ENCODE measurements around the gene MEGF11.

The MEGF11 gene

DNA sequence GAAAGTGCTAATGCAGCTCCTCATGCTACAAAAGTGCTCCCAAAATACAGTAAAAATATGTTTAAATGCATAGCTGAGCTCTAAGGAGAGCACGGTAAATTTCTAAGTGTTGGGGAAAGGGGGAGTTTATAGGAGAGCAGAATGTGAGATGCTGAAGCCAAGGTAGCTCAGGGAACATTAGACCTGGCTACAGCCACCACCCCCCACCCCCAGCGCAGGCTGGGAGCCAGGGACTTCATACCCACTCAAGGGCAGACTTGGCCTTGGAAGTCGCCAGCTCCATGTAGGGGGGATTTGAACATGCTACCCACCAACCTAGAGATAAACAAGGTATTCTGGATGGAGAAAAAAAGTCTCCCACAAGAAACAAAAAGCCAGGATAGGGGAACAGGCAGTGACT is 142.2 kb downstream of the MEGF11 start:
- Histone ChIP-seq H3K27ac (ENCODE audit: low read depth, low read length) (no peak overlapping the region), H3K36me3 (ENCODE audit: control insufficient read depth in 5 of 5, insufficient read depth in 5 of 5, low read length in 5 of 5) (no peaks in the 10 kb centered on the region), H3K9ac (ENCODE audit: low read length in 5 of 5) (no peak overlapping the region), H3K27me3 (ENCODE audit: control insufficient read depth in 5 of 5, insufficient read depth in 4 of 5, low read length in 5 of 5) (peaks cover 11 to 30% (median 22%) of the 10 kb centered on the region in 5 donors), H3K4me1 (ENCODE audit: control insufficient read depth in 5 of 5, insufficient read depth in 5 of 5, low read length in 5 of 5) (peaks cover 0 to 4% (median 0%) of the 10 kb centered on the region in 5 donors), H3K4me3 (ENCODE audit: low read depth in 1 of 5, low read length in 5 of 5) (no peak overlapping the region), H3K9me3 (ENCODE audit: control insufficient read depth in 5 of 5, low read length in 5 of 5) (no peaks in the 10 kb centered on the region)

DNA sequence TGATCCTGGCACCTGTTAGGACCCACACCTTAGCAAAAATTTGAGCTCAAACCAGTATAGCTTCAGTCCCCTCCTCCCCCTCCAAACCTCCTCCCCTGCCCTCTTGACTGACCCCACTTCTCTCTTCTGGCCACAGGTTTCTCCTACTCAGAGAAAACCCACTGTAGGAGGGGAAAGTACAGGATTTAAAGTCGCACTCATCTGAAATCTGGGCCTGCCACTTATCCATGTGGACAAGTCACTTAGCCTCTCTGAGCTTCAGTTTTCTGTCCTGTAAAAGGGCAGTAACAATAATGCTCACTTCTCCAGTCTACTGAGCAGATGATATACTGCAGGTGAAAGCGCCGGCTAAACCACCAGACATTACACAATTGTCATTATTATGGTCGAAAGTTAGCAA is 142.7 kb downstream of the MEGF11 start:
- no peaks in the 10 kb centered on the region for H3K9me3 ChIP-seq (ENCODE audit: control insufficient read depth in 5 of 5, low read length in 5 of 5)
- H3K9ac ChIP-seq (ENCODE audit: low read length in 5 of 5): no peak overlapping the region
- H3K4me3 ChIP-seq (ENCODE audit: low read depth in 1 of 5, low read length in 5 of 5): no peak overlapping the region
- no peak overlapping the region for H3K27ac ChIP-seq (ENCODE audit: low read depth, low read length)
- H3K4me1 ChIP-seq (ENCODE audit: control insufficient read depth in 5 of 5, insufficient read depth in 5 of 5, low read length in 5 of 5): peaks cover 0 to 4% (median 0%) of the 10 kb centered on the region in 5 donors
- H3K27me3 ChIP-seq (ENCODE audit: control insufficient read depth in 5 of 5, insufficient read depth in 4 of 5, low read length in 5 of 5): peaks cover 16 to 29% (median 23%) of the 10 kb centered on the region in 5 donors
- no peaks in the 10 kb centered on the region for H3K36me3 ChIP-seq (ENCODE audit: control insufficient read depth in 5 of 5, insufficient read depth in 5 of 5, low read length in 5 of 5)

DNA sequence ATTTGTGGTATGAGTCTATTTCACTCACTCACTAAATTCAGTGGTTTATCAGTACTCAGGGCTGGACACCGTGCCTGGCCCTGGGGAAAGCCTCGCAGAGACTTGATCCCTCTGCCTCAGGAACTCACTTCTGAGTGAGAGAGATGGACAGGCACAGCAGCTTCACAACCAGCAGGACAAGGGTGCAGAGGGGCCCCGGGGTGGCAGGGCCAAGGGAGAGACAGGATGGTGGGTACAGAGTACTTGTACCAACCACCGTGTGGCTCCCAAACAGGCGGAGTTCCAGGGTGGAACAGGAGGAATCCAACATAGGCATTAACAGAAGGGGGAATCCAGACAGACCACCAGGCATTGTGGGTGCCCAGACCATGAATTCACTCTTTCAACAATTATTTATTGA is 143.7 kb downstream of the MEGF11 start:
- Histone ChIP-seq H3K9ac (ENCODE audit: low read length in 5 of 5) (no peak overlapping the region), H3K4me1 (ENCODE audit: control insufficient read depth in 5 of 5, insufficient read depth in 5 of 5, low read length in 5 of 5) (peaks cover 0 to 4% (median 0%) of the 10 kb centered on the region in 5 donors), H3K36me3 (ENCODE audit: control insufficient read depth in 5 of 5, insufficient read depth in 5 of 5, low read length in 5 of 5) (no peaks in the 10 kb centered on the region), H3K4me3 (ENCODE audit: low read depth in 1 of 5, low read length in 5 of 5) (no peak overlapping the region), H3K27me3 (ENCODE audit: control insufficient read depth in 5 of 5, insufficient read depth in 4 of 5, low read length in 5 of 5) (peaks cover 14 to 25% (median 19%) of the 10 kb centered on the region in 5 donors), H3K9me3 (ENCODE audit: control insufficient read depth in 5 of 5, low read length in 5 of 5) (no peaks in the 10 kb centered on the region), H3K27ac (ENCODE audit: low read depth, low read length) (no peak overlapping the region)

DNA sequence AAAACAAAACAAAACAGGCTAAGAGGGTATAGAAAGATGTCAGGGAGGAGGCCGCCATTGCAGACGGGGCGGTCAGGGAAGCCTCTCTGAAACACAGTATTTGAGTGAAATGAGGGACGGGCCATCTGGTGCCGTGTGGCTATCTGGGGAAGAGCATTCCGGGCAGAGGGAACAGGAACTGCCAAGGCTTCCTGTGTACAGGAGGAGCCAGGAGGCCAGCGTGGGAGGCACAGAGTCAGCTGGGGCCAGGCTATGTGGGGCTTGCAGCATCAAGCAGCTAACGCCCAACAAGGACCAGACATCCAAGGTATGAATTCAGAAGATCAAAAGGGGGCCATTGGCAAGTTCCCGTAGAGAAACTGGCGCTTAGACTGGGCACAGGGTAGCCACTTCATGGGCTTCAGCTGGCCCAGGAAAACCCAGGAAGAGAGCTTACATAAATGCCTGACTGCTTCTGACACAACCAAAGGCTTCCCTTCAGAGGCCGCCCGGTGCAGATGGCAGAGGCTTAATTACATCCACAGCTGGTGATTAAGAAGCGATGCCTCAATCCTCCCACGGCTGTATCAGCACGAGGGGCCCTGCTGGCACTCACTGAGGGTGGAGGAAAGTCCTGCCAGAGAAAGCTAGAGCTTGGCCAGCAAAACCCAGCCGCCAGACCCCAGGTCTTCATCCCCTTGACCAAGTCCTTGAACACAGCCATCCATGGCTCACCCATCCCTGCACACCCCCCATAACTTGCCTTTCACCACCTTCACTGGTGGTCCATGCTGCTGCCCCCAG is 144.9 kb downstream of the MEGF11 start:
- no peak overlapping the region for H3K4me3 ChIP-seq (ENCODE audit: low read depth in 1 of 5, low read length in 5 of 5)
- H3K27me3 ChIP-seq (ENCODE audit: control insufficient read depth in 5 of 5, insufficient read depth in 4 of 5, low read length in 5 of 5): peaks cover 14 to 25% (median 19%) of the 10 kb centered on the region in 5 donors
- no peak overlapping the region for H3K9ac ChIP-seq (ENCODE audit: low read length in 5 of 5)
- peaks cover 0 to 4% (median 0%) of the 10 kb centered on the region in 5 donors for H3K4me1 ChIP-seq (ENCODE audit: control insufficient read depth in 5 of 5, insufficient read depth in 5 of 5, low read length in 5 of 5)
- H3K27ac ChIP-seq (ENCODE audit: low read depth, low read length): no peak overlapping the region
- no peaks in the 10 kb centered on the region for H3K36me3 ChIP-seq (ENCODE audit: control insufficient read depth in 5 of 5, insufficient read depth in 5 of 5, low read length in 5 of 5)
- no peaks in the 10 kb centered on the region for H3K9me3 ChIP-seq (ENCODE audit: control insufficient read depth in 5 of 5, low read length in 5 of 5)

DNA sequence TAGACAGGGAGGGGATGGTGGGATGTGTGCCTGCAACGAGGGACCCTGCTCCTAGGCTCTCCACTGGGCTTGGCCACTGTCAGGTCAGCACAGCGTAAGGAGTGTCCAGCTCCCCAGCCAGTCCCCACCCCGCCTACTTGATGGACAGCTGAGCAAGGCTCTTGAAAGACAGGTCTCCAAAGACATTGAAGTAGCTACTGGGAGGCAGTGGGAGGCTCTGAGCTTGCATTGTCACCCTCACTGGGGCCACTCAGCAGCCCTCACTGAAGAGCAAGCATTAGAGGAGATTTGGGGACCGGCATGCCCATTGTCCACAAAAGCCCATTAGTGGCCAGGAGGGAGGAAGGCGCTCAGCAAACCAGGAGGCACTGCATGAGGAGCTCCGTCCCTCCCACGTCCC is 146.5 kb downstream of the MEGF11 start:
- Histone ChIP-seq H3K9ac (ENCODE audit: low read length in 5 of 5) (no peak overlapping the region), H3K4me1 (ENCODE audit: control insufficient read depth in 5 of 5, insufficient read depth in 5 of 5, low read length in 5 of 5) (peaks cover 0 to 4% (median 0%) of the 10 kb centered on the region in 5 donors), H3K27me3 (ENCODE audit: control insufficient read depth in 5 of 5, insufficient read depth in 4 of 5, low read length in 5 of 5) (peaks cover 12 to 23% (median 18%) of the 10 kb centered on the region in 5 donors), H3K27ac (ENCODE audit: low read depth, low read length) (no peak overlapping the region), H3K4me3 (ENCODE audit: low read depth in 1 of 5, low read length in 5 of 5) (no peak overlapping the region), H3K36me3 (ENCODE audit: control insufficient read depth in 5 of 5, insufficient read depth in 5 of 5, low read length in 5 of 5) (no peaks in the 10 kb centered on the region), H3K9me3 (ENCODE audit: control insufficient read depth in 5 of 5, low read length in 5 of 5) (no peaks in the 10 kb centered on the region)

DNA sequence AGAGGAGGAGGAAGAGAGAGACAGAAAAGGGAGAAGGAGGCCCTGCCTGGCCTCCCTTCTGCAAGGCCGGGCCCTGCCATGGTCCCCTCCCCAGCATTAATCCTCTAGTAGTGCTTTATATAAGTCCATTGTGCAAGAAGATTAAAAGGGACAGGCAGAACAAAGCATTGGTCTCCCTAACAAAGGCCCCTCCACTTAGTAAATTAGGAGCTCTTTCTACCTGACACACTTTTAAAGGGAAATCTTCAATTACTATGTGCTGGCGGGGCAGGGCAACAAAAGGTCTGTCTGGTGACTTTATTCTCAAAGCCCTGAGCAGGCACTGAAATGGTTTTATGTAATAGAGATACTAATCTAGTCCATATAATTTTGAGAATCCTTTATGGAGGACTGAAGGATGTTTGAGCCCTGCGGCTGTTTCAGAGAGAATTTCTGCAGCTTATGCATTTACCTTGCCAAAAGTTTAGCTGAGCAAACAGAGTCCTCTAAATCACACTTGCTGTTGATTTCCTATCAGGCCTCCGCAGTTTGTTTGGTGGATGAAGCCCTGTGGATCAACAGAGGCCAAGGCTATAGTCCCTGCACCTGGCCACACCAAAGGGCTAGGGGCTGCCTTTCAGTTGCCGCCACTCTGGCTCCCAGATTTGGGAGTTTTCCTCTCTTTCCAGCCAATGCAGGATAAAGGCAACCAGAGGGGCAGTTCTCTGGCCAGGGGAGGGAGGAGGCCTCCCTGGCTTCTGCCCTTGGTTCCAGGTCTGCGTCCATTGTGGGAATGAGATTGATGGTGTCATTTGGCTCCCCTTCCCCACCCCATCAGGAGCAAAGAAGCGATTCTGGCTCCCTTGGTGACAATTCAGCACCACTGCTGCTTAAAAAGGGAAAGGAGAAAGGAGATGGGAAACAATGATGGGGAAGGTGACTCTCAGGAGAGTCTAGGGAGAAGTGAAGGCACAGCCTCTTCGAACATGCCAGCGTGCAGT is 148.0 kb downstream of the MEGF11 start:
- Histone ChIP-seq H3K9ac (ENCODE audit: low read length in 5 of 5) (no peak overlapping the region), H3K36me3 (ENCODE audit: control insufficient read depth in 5 of 5, insufficient read depth in 5 of 5, low read length in 5 of 5) (no peaks in the 10 kb centered on the region), H3K4me1 (ENCODE audit: control insufficient read depth in 5 of 5, insufficient read depth in 5 of 5, low read length in 5 of 5) (peaks cover 0 to 11% (median 5%) of the 10 kb centered on the region in 5 donors), H3K27me3 (ENCODE audit: control insufficient read depth in 5 of 5, insufficient read depth in 4 of 5, low read length in 5 of 5) (peaks cover 12 to 21% (median 18%) of the 10 kb centered on the region in 5 donors), H3K27ac (ENCODE audit: low read depth, low read length) (no peak overlapping the region), H3K9me3 (ENCODE audit: control insufficient read depth in 5 of 5, low read length in 5 of 5) (no peaks in the 10 kb centered on the region), H3K4me3 (ENCODE audit: low read depth in 1 of 5, low read length in 5 of 5) (no peak overlapping the region)

DNA sequence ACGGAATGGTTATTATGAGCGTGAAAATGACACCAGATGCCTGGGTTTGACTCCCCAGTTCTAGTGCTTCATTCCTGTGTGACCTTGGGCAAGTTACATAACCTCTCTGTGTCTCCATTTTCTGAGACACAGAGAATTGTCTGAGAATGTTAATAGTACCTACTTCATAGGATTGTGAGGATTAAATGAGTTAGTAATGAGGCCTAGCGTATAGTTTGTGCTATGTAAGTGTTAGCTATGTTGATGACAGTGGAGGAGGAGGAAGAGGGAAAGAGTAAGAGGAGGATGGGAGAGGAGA is 150.3 kb downstream of the MEGF11 start:
- no peaks in the 10 kb centered on the region for H3K9me3 ChIP-seq (ENCODE audit: control insufficient read depth in 5 of 5, low read length in 5 of 5)
- no peak overlapping the region for H3K4me3 ChIP-seq (ENCODE audit: low read depth in 1 of 5, low read length in 5 of 5)
- peaks cover 12 to 19% (median 18%) of the 10 kb centered on the region in 5 donors for H3K27me3 ChIP-seq (ENCODE audit: control insufficient read depth in 5 of 5, insufficient read depth in 4 of 5, low read length in 5 of 5)

DNA sequence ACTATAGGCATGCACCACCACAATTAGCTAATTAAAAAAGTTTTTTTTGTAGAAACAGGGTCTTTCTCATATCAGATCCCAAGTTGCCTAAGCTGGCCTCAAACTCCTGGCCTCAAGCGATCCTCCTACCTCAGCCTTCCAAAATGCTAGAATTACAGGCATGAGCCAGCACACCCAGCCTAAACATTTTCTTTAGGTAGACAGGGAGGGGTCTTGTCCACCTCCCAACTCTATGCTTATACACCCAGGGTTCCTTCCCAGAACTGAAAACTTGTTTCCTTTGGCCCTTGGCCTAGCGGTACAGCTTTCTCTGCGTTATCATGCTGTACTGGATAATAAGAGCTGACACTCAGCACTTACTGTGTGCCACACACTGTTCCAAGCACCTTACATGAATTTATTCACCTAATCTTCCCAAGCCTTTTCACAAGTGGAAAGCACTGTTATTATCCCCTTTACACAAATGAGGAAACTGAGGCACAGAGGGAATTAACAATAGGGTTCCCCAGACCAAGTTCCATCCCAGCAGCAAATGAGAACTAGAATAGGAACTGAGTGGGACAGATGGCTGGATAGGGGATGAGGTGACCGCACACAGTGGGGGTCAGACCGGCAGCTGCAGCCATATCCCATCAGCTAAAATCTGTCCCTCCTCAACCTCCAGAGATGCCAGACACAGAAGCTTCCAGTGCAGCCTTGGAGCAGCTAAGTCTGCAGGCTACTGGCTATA is 150.8 kb downstream of the MEGF11 start:
- H3K36me3 ChIP-seq (ENCODE audit: control insufficient read depth in 5 of 5, insufficient read depth in 5 of 5, low read length in 5 of 5): no peaks in the 10 kb centered on the region
- no peaks in the 10 kb centered on the region for H3K9me3 ChIP-seq (ENCODE audit: control insufficient read depth in 5 of 5, low read length in 5 of 5)
- no peak overlapping the region for H3K9ac ChIP-seq (ENCODE audit: low read length in 5 of 5)
- H3K4me1 ChIP-seq (ENCODE audit: control insufficient read depth in 5 of 5, insufficient read depth in 5 of 5, low read length in 5 of 5): peaks cover 0 to 25% (median 15%) of the 10 kb centered on the region in 5 donors
- H3K27ac ChIP-seq (ENCODE audit: low read depth, low read length): no peak overlapping the region
- peaks cover 12 to 19% (median 13%) of the 10 kb centered on the region in 5 donors for H3K27me3 ChIP-seq (ENCODE audit: control insufficient read depth in 5 of 5, insufficient read depth in 4 of 5, low read length in 5 of 5)
- no peak overlapping the region for H3K4me3 ChIP-seq (ENCODE audit: low read depth in 1 of 5, low read length in 5 of 5)

More for the DNA sequence above, 150.3 kb downstream of the MEGF11 start:
- H3K4me1 ChIP-seq (ENCODE audit: control insufficient read depth in 5 of 5, insufficient read depth in 5 of 5, low read length in 5 of 5): peaks cover 0 to 25% (median 15%) of the 10 kb centered on the region in 5 donors
- no peak overlapping the region for H3K27ac ChIP-seq (ENCODE audit: low read depth, low read length)
- H3K9ac ChIP-seq (ENCODE audit: low read length in 5 of 5): no peak overlapping the region
- no peaks in the 10 kb centered on the region for H3K36me3 ChIP-seq (ENCODE audit: control insufficient read depth in 5 of 5, insufficient read depth in 5 of 5, low read length in 5 of 5)

DNA sequence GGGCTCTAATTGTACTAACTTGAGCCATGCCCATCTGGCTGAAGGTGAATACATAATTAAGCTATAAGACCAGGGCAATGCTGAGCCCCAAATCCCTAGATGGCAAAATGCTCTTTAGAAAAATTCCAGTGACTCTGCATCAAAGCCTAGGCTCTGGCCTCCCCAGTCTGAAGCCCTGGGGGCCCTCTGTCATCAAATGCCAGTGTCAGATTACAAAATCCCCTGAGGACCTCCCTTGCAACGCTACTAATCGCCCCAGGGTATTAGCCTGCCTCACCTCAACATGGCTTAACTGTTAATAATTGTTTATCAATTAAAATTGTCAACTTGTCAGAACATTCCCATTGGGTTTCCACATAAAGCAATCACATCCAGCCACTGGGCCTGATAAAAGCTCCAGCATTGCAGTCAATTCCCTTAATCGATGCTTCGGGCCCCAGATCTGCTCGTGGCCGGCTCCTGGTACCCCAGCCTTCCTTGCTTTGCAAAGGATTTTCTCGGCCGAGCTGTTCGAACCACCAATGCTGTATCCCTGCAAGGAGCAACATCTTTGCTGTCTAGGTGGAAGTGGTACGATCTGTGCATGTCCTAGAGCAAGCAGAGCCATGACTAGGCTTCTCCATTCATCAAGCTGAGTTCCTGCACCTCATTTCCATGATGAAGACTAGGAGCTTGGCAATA is 151.7 kb downstream of the MEGF11 start:
- no peaks in the 10 kb centered on the region for H3K36me3 ChIP-seq (ENCODE audit: control insufficient read depth in 5 of 5, insufficient read depth in 5 of 5, low read length in 5 of 5)
- no peak overlapping the region for H3K4me3 ChIP-seq (ENCODE audit: low read depth in 1 of 5, low read length in 5 of 5)
- no peaks in the 10 kb centered on the region for H3K9me3 ChIP-seq (ENCODE audit: control insufficient read depth in 5 of 5, low read length in 5 of 5)
- no peak overlapping the region for H3K27ac ChIP-seq (ENCODE audit: low read depth, low read length)
- peaks cover 6 to 15% (median 7%) of the 10 kb centered on the region in 5 donors for H3K27me3 ChIP-seq (ENCODE audit: control insufficient read depth in 5 of 5, insufficient read depth in 4 of 5, low read length in 5 of 5)
- H3K4me1 ChIP-seq (ENCODE audit: control insufficient read depth in 5 of 5, insufficient read depth in 5 of 5, low read length in 5 of 5): peaks cover 0 to 25% (median 15%) of the 10 kb centered on the region in 5 donors
- H3K9ac ChIP-seq (ENCODE audit: low read length in 5 of 5): no peak overlapping the region

All from subcutaneous abdominal adipose tissue (tissue), 5 donors.